ENCODE measurements around the gene CBR1. TPM values are rescaled to one million over a fixed set of nuclear protein-coding genes. Genes with fewer than 3 reads are reported as not detected.

Gene CBR1
- total and polyA plus RNA-seq, 2 of the 8 experiments (the other 6 are each of a cell fraction or from before 2014, with no cell fraction given), result 1.8 to 207 TPM

- no peak for TF ChIP-seq CHD7 (IDR thresholded peaks at IDR 0.05; ENCODE audit: insufficient replicate concordance, low read length)
- no peak for TF ChIP-seq KDM5A (IDR thresholded peaks at IDR 0.05; ENCODE audit: low read length)
- no peak for TF ChIP-seq CTBP2 (IDR thresholded peaks at IDR 0.05; ENCODE audit: borderline replicate concordance, insufficient read depth, insufficient read length, low read length)
- no peak for TF ChIP-seq RAD21 (IDR thresholded peaks at IDR 0.05 in 1 of 2, conservative IDR thresholded peaks at IDR 0.05 in 1 of 2; ENCODE audit: low read depth in 2 of 2, low read length in 2 of 2)
- TF ChIP-seq NANOG (IDR thresholded peaks at IDR 0.05; ENCODE audit: insufficient read depth, low read depth, low read length, poor library complexity, severe bottlenecking), result no peak
- TF ChIP-seq NRF1 (IDR thresholded peaks at IDR 0.05; ENCODE audit: low read depth, low read length), result no peak
- no peak for TF ChIP-seq JUN (IDR thresholded peaks at IDR 0.05; ENCODE audit: low read depth, low read length)
- TF ChIP-seq BCL11A (IDR thresholded peaks at IDR 0.05; ENCODE audit: low read depth in 2 of 2, low read length in 2 of 2), result no peak
- TF ChIP-seq CEBPB (IDR thresholded peaks at IDR 0.05; ENCODE audit: low read depth, low read length), result no peak
- no peak for TF ChIP-seq SIX5 (IDR thresholded peaks at IDR 0.05; ENCODE audit: low read depth, low read length)
These were observed 37.0 kb upstream of the CBR1 start (continued) for GRCh38 chr21:36032647-36033406.

Data from H1 (cell line).